GM19455 (cell line): ENCODE results near the gene DAGLA.

Experiments used
- ATAC-seq: cut with Tn5 transposase; IDR thresholded peaks from one replicate; pipeline ENCODE4 v1.9.1; 2021; ENCODE audit not compliant: unreplicated experiment

DAGLA gene

GRCh38 chr11:61762223-61762615, 82.0 kb downstream of the DAGLA start:
- no peak for ATAC-seq

GRCh38 chr11:61762798-61763197, 82.6 kb downstream of the DAGLA start:
- ATAC-seq, result no peak

DNA sequence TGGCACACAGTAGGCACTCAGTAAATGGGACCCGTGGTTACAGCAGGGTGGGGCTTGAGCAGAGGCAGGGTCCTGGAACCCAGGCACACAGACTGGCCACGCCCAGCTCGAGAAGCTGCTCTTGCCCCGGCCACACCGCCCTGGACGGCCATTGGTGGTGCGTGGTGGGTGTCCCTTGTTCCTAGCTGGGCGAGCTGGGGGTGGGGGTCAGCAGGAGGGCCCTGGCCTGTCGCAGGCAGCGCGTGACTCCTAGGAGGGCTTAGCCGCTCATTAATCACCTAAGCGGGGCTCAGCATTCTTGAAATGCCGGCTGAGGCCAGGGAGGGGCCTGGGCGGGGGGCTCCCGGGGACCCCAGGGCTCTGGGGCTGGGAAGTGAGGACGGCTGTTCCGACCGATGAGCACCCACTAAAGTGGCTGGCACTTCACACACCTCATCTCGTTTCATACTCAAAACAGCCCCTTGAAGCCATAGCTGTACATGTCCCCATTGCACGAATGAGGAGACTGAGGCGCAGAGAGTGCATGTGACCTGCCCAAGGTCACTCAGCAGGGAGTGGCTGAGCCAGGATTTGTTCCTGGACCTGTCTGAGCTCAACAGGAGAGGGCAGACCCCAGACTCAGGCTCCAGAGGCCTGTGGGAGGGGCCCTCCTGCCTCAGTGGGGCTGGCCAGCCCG, 83.9 kb downstream of the DAGLA start:
- ATAC-seq, result no peak

GRCh38 chr11:61764606-61765260, 84.5 kb downstream of the DAGLA start:
- no peak for ATAC-seq

GRCh38 chr11:61765550-61766253, 85.5 kb downstream of the DAGLA start:
- ATAC-seq, result no peak

GRCh38 chr11:61766353-61766841, 86.2 kb downstream of the DAGLA start:
- no peak for ATAC-seq

GRCh38 chr11:61768376-61769076, 88.3 kb downstream of the DAGLA start:
- ATAC-seq, result no peak

DNA sequence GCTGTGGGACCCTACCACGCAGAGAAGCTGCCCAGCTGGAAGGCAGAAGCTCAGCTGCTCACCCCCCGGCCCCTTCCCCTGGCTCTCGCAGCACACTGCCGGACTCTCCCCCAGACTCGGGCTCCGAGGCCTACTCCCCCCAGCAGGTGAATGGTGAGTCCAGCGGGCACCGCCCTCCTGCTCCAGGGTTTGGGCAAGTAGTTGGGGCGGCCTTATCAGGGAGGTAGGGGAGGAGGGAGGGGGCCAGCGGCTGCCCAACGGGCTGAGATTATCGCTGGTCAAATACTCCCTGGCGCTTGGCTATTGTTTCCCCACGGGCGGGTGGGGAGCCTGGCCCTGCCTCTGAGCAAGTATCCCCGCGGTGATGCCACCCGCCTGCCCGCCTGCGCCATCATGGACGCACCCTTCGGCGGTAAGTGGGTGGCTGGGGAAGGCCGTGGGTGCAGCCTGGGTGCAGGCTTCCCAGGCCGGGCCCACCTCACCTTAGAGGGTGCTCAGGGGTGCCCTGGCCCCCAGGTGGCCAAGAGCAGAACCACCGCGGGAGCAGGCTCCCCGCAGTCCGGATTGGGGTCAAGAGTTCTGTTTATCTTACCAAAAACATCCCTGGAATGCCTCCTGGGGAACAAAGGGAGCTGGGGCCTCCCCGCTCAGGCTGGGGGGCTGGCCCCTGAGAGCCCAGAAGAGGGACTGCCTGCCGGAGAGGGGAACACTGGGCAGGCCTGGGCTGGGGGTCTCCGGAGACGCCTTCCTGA, 89.2 kb downstream of the DAGLA start:
- ATAC-seq, result no peak

- no peak for ATAC-seq
Observed at GRCh38 chr11:61769946-61770683, 89.9 kb downstream of the DAGLA start.

- no peak for ATAC-seq
Observed at GRCh38 chr11:61771195-61771894, 91.2 kb downstream of the DAGLA start.

DNA sequence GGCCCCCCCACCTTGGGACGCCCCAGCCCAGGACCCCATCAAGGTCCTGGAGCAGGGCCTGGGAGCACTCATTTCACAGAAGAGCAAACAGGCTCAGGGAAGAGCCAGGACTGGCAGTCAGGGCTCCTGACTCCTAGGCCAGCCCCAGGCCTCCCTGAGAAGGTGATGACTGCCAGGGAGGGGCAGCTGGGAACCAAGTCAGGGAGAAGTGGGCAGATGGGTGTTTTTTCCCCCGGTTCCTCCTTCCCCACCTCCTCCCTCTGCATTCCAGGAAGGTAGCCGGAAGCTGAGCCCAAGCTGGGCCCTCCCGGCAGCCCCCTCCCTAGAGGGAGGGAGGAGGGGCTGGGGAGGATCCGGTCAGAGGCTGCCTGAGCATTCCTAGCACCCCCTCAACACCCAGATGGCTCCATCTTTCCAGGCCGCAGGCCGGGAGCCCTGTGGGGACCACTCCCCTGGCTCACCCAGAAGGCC, 91.8 kb downstream of the DAGLA start:
- no peak for ATAC-seq

DNA sequence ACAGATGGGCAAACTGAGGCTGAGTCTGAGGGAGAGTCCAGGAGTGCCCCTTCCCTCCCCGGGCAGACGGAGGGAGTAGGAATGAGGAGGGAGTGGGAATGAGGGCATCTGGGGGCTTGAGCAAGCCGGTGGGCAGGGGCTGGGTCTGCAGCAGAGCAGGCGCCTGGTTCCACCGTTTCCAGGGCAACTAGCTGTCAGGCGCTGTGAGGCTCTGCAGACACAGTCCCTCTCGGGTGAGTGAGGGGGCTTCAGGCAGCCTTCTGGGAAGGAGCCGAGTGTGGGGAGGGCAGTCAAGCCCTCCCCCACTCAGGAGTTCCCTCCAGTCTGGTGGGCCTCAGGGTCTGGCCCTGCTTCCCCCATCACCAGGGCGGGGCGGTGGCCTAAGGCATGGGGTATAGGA, 93.2 kb downstream of the DAGLA start:
- no peak for ATAC-seq

DNA sequence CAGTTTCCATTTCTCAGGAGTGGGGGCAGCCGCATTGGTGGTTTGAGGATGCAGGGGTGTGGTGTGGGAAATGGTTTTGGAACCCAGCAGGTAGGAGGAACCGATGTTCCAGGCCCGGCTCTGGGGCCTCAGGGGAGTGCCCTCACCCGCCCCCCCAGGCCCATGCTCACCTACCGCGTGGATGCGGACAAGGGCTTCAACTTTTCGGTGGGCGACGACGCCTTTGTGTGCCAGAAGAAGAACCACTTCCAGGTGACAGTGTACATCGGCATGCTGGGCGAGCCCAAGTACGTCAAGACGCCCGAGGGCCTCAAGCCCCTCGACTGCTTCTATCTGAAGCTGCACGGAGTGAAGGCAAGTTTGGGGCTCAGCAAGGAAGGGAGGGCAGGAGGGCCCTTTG, 93.6 kb downstream of the DAGLA start:
- ATAC-seq, result no peak

DNA sequence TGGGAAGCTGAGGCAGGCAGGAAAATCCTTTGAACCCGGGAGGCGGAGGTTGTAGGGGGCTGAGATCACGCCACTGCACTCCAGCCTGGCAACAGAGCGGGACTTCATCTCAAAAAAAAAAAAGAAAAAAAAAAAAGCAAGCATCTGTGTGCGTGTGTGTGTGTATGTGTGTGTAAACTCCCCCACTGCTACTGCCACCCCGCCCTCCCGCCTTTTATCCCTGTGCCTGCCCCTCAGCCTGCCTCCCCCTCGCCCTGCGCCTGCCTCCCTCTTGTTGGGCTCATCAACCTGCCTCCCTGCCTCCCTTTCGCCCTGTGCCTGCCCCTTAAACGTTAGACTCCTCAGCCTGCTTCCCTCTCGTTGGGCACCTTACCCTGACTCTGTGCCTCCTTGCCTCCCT, 94.2 kb downstream of the DAGLA start:
- no peak for ATAC-seq

DNA sequence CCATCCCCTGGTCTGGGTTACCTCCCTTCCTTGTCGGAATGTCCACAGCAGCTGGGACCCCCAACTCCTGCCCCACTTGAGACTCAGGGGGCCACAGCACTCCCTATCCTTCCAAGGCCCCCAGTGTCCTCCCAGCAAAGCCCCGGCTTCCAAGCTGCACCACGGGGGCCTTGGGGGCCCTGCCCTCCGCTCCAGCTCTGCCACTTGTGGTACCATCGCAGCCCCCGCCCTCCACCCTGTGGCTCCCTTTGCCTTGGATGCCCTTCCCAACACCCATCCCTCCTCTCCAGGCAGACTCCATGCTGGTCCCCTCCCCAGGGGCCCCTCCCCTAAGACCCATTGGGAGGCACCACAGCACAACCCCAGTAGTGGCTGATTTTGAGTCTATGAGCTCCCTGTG, 94.9 kb downstream of the DAGLA start:
- no peak for ATAC-seq

DNA sequence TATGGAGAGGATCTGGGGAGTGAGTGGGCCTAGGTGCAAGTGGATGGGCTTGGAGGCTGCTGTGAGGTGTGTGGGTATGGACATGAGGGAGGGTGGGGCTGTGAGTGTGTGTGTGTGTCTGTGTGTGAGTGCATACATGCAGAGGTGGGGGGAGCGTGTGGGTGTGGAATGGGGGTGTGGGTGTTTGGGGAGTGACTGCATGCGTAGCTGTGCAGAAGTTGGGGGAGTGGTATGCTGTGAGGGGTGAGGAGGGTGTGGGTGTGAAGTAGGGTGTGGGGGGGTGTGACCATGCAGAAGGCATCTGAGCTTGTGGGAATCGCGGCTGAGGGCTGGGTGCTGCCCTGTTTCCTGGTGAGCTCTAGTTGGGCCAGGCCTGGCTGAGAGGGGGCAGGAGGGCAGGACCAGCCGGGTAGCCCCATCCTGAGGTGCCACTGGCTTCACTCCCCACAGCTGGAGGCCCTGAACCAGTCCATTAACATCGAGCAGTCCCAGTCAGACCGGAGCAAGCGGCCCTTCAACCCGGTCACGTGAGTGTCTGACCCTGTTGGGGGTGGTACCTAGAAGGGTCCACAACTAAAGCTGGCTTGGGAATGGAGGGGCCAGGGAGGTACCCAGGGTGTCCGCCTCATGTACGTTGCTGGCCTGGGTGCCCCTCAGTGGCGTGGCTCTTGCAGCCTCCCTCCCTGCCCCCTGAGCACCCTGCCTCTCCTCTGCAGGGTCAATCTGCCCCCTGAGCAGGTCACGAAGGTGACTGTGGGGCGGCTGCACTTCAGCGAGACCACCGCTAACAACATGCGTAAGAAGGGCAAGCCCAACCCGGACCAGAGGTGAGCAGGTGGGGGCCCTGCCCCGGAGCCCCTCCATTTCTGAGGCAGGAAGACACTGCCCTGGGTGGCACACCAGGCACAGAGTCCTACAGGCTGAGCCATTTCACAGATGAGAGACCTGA, 95.7 kb downstream of the DAGLA start:
- no peak for ATAC-seq

DNA sequence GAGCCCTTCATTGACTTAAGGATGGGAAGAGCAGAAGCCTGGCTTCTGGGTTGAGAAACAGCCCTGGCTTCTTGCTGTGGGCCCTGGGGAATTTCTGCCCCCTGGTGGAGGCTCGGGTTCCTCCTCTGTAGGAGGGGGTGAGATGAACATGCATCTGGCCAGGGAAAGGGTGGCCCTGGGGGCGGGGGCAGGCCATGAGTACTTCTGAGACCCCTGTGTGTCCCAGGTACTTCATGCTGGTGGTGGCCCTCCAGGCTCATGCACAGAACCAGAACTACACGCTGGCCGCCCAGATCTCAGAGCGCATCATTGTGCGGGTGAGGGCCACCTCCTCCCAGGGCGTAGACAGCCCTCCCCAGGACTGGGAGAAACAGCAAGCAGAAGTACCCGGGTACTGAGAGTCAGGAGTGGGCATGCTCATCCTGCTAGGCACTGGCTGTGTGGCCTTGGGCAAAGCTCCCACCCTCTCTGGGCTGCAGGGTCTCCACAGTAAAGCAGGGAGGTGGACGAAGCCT, 96.4 kb downstream of the DAGLA start:
- no peak for ATAC-seq
